ENCODE measurements around the gene NOTCH4. TPM values are rescaled to one million over a fixed set of nuclear protein-coding genes. Genes with fewer than 3 reads are reported as not detected.

NOTCH4 gene
- total and polyA plus RNA-seq, 2 donors (not counting 1 experiment from before 2014, with no cell fraction given) = 0.42 to 0.99 TPM

GRCh38 chr6:32148289-32149091, 75.4 kb downstream of the NOTCH4 start:
- Histone ChIP-seq H3K27ac (ENCODE audit: insufficient read depth, low read length) (no peak overlapping the region), H3K9ac (ENCODE audit: insufficient read depth, low read length) (no peak overlapping the region), H3K4me2 (ENCODE audit: extremely low read depth, insufficient read depth, low read length) (no peak overlapping the region), H3K9me3 (ENCODE audit: control insufficient read depth, insufficient read depth, low read depth, low read length) (no peaks in the 10 kb centered on the region), H3K79me2 (ENCODE audit: control insufficient read depth, insufficient read depth, low read length) (no peaks in the 10 kb centered on the region), H4K20me1 (ENCODE audit: control insufficient read depth, extremely low read depth, insufficient read depth, low read length) (no peaks in the 10 kb centered on the region), H2AFZ (ENCODE audit: low read length) (no peak overlapping the region), H3K36me3 (ENCODE audit: control insufficient read depth, insufficient read depth, low read length) (no peaks in the 10 kb centered on the region), H3K4me1 (ENCODE audit: control insufficient read depth, extremely low read depth, insufficient read depth, low read length) (peaks cover 13% of the 10 kb centered on the region), H3K27me3 (ENCODE audit: control insufficient read depth, insufficient read depth, low read length) (no peaks in the 10 kb centered on the region), H3K4me3 (replicated peaks in 1 of 4; ENCODE audit: control extremely low read depth in 1 of 4, insufficient read depth in 1 of 4, low read depth in 3 of 4, low read length in 4 of 4) (peak overlapping the region in 1 of 4 experiments; percentile 33)
- TF ChIP-seq CTCF (conservative IDR thresholded peaks at IDR 0.05 in 1 of 2, IDR thresholded peaks at IDR 0.05 in 1 of 2; ENCODE audit: low read depth in 1 of 2, low read length in 2 of 2) (peak in 1 of 2 donors; percentile 16), EZH2 (IDR thresholded peaks at IDR 0.05; ENCODE audit: low read length, missing control alignments) (no peak)
- peak; percentile 25 to 47 for DNase-seq (ENCODE audit: low read depth in 2 of 2)

GRCh38 chr6:32147401-32148132, 76.3 kb downstream of the NOTCH4 start:
- Histone ChIP-seq H3K36me3 (ENCODE audit: control insufficient read depth, insufficient read depth, low read length) (no peaks in the 10 kb centered on the region), H2AFZ (ENCODE audit: low read length) (no peak overlapping the region), H3K79me2 (ENCODE audit: control insufficient read depth, insufficient read depth, low read length) (no peaks in the 10 kb centered on the region), H4K20me1 (ENCODE audit: control insufficient read depth, extremely low read depth, insufficient read depth, low read length) (no peaks in the 10 kb centered on the region), H3K4me3 (replicated peaks in 1 of 4; ENCODE audit: control extremely low read depth in 1 of 4, insufficient read depth in 1 of 4, low read depth in 3 of 4, low read length in 4 of 4) (no peak overlapping the region), H3K4me1 (ENCODE audit: control insufficient read depth, extremely low read depth, insufficient read depth, low read length) (peaks cover 7% of the 10 kb centered on the region), H3K27me3 (ENCODE audit: control insufficient read depth, insufficient read depth, low read length) (no peaks in the 10 kb centered on the region), H3K9me3 (ENCODE audit: control insufficient read depth, insufficient read depth, low read depth, low read length) (no peaks in the 10 kb centered on the region), H3K9ac (ENCODE audit: insufficient read depth, low read length) (no peak overlapping the region), H3K27ac (ENCODE audit: insufficient read depth, low read length) (no peak overlapping the region), H3K4me2 (ENCODE audit: extremely low read depth, insufficient read depth, low read length) (no peak overlapping the region)
- TF ChIP-seq EZH2 (IDR thresholded peaks at IDR 0.05; ENCODE audit: low read length, missing control alignments) = no peak
- TF ChIP-seq CTCF (conservative IDR thresholded peaks at IDR 0.05 in 1 of 2, IDR thresholded peaks at IDR 0.05 in 1 of 2; ENCODE audit: low read depth in 1 of 2, low read length in 2 of 2) = no peak
- DNase-seq (ENCODE audit: low read depth in 2 of 2) = no peak

GRCh38 chr6:32146687-32147086, 77.2 kb downstream of the NOTCH4 start:
- Histone ChIP-seq H4K20me1 (ENCODE audit: control insufficient read depth, extremely low read depth, insufficient read depth, low read length) (no peaks in the 10 kb centered on the region), H3K79me2 (ENCODE audit: control insufficient read depth, insufficient read depth, low read length) (no peaks in the 10 kb centered on the region), H2AFZ (ENCODE audit: low read length) (no peak overlapping the region), H3K9me3 (ENCODE audit: control insufficient read depth, insufficient read depth, low read depth, low read length) (no peaks in the 10 kb centered on the region), H3K4me1 (ENCODE audit: control insufficient read depth, extremely low read depth, insufficient read depth, low read length) (no peaks in the 10 kb centered on the region), H3K4me2 (ENCODE audit: extremely low read depth, insufficient read depth, low read length) (no peak overlapping the region), H3K27me3 (ENCODE audit: control insufficient read depth, insufficient read depth, low read length) (no peaks in the 10 kb centered on the region), H3K9ac (ENCODE audit: insufficient read depth, low read length) (no peak overlapping the region), H3K36me3 (ENCODE audit: control insufficient read depth, insufficient read depth, low read length) (no peaks in the 10 kb centered on the region), H3K27ac (ENCODE audit: insufficient read depth, low read length) (no peak overlapping the region), H3K4me3 (replicated peaks in 1 of 4; ENCODE audit: control extremely low read depth in 1 of 4, insufficient read depth in 1 of 4, low read depth in 3 of 4, low read length in 4 of 4) (no peak overlapping the region)
- TF ChIP-seq CTCF (conservative IDR thresholded peaks at IDR 0.05 in 1 of 2, IDR thresholded peaks at IDR 0.05 in 1 of 2; ENCODE audit: low read depth in 1 of 2, low read length in 2 of 2) (no peak), EZH2 (IDR thresholded peaks at IDR 0.05; ENCODE audit: low read length, missing control alignments) (no peak)
- DNase-seq (ENCODE audit: low read depth in 2 of 2) = no peak
